Caco-2 (cell line): Measurements from ENCODE around the gene PI16. TPM values are rescaled to one million over a fixed set of nuclear protein-coding genes. Genes with fewer than 3 reads are reported as not detected.

ENCODE experiments used
- BruUV-seq: library from RNA; stranded (reverse); fragments of 400-500 nt; replicated peaks from 2 replicates; lab custom pipeline; 2021; lab: Mats Ljungman, UMichigan
- CTCF ChIA-PET: fragments of 300-600 bp; sonication (Branson Sonifier 250); formaldehyde crosslinking; loops from one replicate; lab custom pipeline; 2022; ENCODE audit warnings: antibody characterized with exemption; lab: Charles Lee
- POLR2A ChIA-PET: fragments of 300-600 bp; sonication (Branson Sonifier 250); formaldehyde crosslinking; loops from one replicate; lab custom pipeline; 2022; ENCODE audit warnings: antibody characterized with exemption; lab: Charles Lee
- DNase-seq, 2 experiments: peaks; one replicate each; pipeline versions ENCODE4 v3.0.0 to v3.0.0-alpha.2; 2020 to 2022
- H3K27me3 ChIP-seq: replicated peaks from 2 replicates; pipeline ENCODE4 v1.6.0; 2011; ENCODE audit warnings: low read length; ENCODE audit not compliant: control insufficient read depth, insufficient read depth
- H3K36me3 ChIP-seq: 2 replicates; pipeline ENCODE4 v1.5.1; 2011; ENCODE audit warnings: low read length; ENCODE audit not compliant: control insufficient read depth, insufficient read depth
- H3K4me1 ChIP-seq: fragments of 250-450 bp; sonication (Bioruptor Pico); 2 replicates; pipeline ENCODE4 v1.5.1; 2020; ENCODE audit warnings: mild to moderate bottlenecking
- H3K4me3 ChIP-seq: 2 replicates; pipeline ENCODE4 v1.5.1; 2011; ENCODE audit warnings: low read depth, mild to moderate bottlenecking, control low read depth, low read length
- H3K9me3 ChIP-seq: fragments of 250-450 bp; sonication (Bioruptor Pico); 2 replicates; pipeline ENCODE4 v1.5.1; 2020; ENCODE audit warnings: mild to moderate bottlenecking, moderate library complexity
- H3K27ac Mint-ChIP-seq: one replicate; pipeline ENCODE4 v1.8.0; 2022; ENCODE audit warnings: mixed read lengths; ENCODE audit not compliant: unreplicated experiment
- H3K27me3 Mint-ChIP-seq: one replicate; pipeline ENCODE4 v1.8.0; 2022; ENCODE audit warnings: mixed read lengths; ENCODE audit not compliant: insufficient read depth, unreplicated experiment
- H3K36me3 Mint-ChIP-seq: one replicate; pipeline ENCODE4 v1.8.0; 2022; ENCODE audit warnings: mild to moderate bottlenecking, mixed read lengths; ENCODE audit not compliant: insufficient read depth, unreplicated experiment
- H3K4me1 Mint-ChIP-seq: one replicate; pipeline ENCODE4 v1.8.0; 2022; ENCODE audit warnings: low read depth, mixed read lengths; ENCODE audit not compliant: unreplicated experiment
- H3K4me3 Mint-ChIP-seq: one replicate; pipeline ENCODE4 v1.8.0; 2022; ENCODE audit warnings: mild to moderate bottlenecking, moderate library complexity, mixed read lengths; ENCODE audit not compliant: unreplicated experiment
- H3K9me3 Mint-ChIP-seq: one replicate; pipeline ENCODE4 v1.8.0; 2022; ENCODE audit warnings: mixed read lengths; ENCODE audit not compliant: unreplicated experiment
- CTCF ChIP-seq, 2 experiments: fragments of 200-600 bp in 1 of 2; IDR thresholded peaks; 1 replicate in 1 of 2; 2 replicates in 1 of 2; pipeline versions ENCODE4 v1.5.1 to v1.8.0; 2011 to 2022; ENCODE audit warnings: antibody characterized with exemption in 1 of 2, control low read depth in 1 of 2, inconsistent platforms in 1 of 2, low read depth in 1 of 2, low read length in 1 of 2, mild to moderate bottlenecking in 1 of 2, moderate library complexity in 1 of 2; ENCODE audit not compliant: insufficient read depth in 1 of 2, severe bottlenecking in 1 of 2, unreplicated experiment in 1 of 2
- intact Hi-C: fragments of 100-400 bp; cut with micrococcal nuclease; formaldehyde crosslinking; loops from one replicate; pipeline ENCODE4 v1.10.0; 2022; ENCODE audit not compliant: unreplicated experiment
- total RNA-seq: library from RNA; stranded (reverse); gene quantifications from 2 replicates; pipeline ENCODE4 v1.2.3, GENCODE V29; 2022

Gene PI16
- total RNA-seq, 1 experiment from 2014 or later = not detected

GRCh38 chr6:36973647-36974046, 19.1 kb downstream of the PI16 start:
- no peak for DNase-seq
- Histone ChIP-seq H3K27me3 (no peaks in the 10 kb centered on the region), H3K4me1 (no peaks in the 10 kb centered on the region), H3K36me3 (peaks cover 6% of the 10 kb centered on the region), H3K9me3 (no peaks in the 10 kb centered on the region), H3K4me3 (no peak overlapping the region)
- Mint-ChIP-seq H3K4me1 (no peaks in the 10 kb centered on the region), H3K36me3 (peaks cover 57% of the 10 kb centered on the region), H3K4me3 (no peak overlapping the region), H3K27ac (no peak overlapping the region), H3K27me3 (no peaks in the 10 kb centered on the region), H3K9me3 (no peaks in the 10 kb centered on the region)
- no peak for TF ChIP-seq CTCF (IDR thresholded peaks at IDR 0.05; ENCODE audit: insufficient read depth in 1 of 2, low read depth in 1 of 2, low read length in 1 of 2, severe bottlenecking in 1 of 2, unreplicated experiment in 1 of 2)
- no TSS peak for BruUV-seq
- intact Hi-C loops = no loop called here
- ChIA-PET POLR2A (no interaction called here), CTCF (no interaction called here)

GRCh38 chr6:36975231-36976006, 20.9 kb downstream of the PI16 start:
- H3K36me3 Mint-ChIP-seq = peaks cover 65% of the 10 kb centered on the region
- H3K9me3 Mint-ChIP-seq = no peaks in the 10 kb centered on the region
- no peak overlapping the region for H3K27ac Mint-ChIP-seq
- no peak for DNase-seq
- no peak overlapping the region for H3K4me3 Mint-ChIP-seq
- no peak for TF ChIP-seq CTCF (IDR thresholded peaks at IDR 0.05; ENCODE audit: insufficient read depth in 1 of 2, low read depth in 1 of 2, low read length in 1 of 2, severe bottlenecking in 1 of 2, unreplicated experiment in 1 of 2)
- no peaks in the 10 kb centered on the region for H3K4me1 ChIP-seq
- H3K9me3 ChIP-seq = no peaks in the 10 kb centered on the region
- H3K4me1 Mint-ChIP-seq = no peaks in the 10 kb centered on the region
- intact Hi-C loops = loop anchor here (5.0 kb wide), 1 partner anchor 42 kb away; no protein-coding TSS in a partner anchor
- no TSS peak for BruUV-seq
- H3K36me3 ChIP-seq = peaks cover 6% of the 10 kb centered on the region
- no peaks in the 10 kb centered on the region for H3K27me3 Mint-ChIP-seq
- POLR2A ChIA-PET = no interaction called here
- H3K27me3 ChIP-seq = no peaks in the 10 kb centered on the region
- CTCF ChIA-PET = interaction anchor here (1.1 kb wide), 1 partner anchor 237 kb away, joined by 3 read pairs; no protein-coding TSS in a partner anchor
- H3K4me3 ChIP-seq = no peak overlapping the region

- no TSS peak for BruUV-seq
- POLR2A ChIA-PET = no interaction called here
- H3K27me3 ChIP-seq = no peaks in the 10 kb centered on the region
- H3K27ac Mint-ChIP-seq = no peak overlapping the region
- H3K4me3 Mint-ChIP-seq = no peak overlapping the region
- intact Hi-C loops = loop anchor here (5.0 kb wide), 1 partner anchor 41 kb away; no protein-coding TSS in a partner anchor
- H3K4me1 ChIP-seq = no peaks in the 10 kb centered on the region
- H3K27me3 Mint-ChIP-seq = no peaks in the 10 kb centered on the region
- no peak overlapping the region for H3K4me3 ChIP-seq
- H3K9me3 Mint-ChIP-seq = no peaks in the 10 kb centered on the region
- H3K36me3 ChIP-seq = peaks cover 8% of the 10 kb centered on the region
- H3K4me1 Mint-ChIP-seq = no peaks in the 10 kb centered on the region
- CTCF ChIA-PET = interaction anchor here (1.1 kb wide), 1 partner anchor 236 kb away, joined by 3 read pairs; no protein-coding TSS in a partner anchor
- no peaks in the 10 kb centered on the region for H3K9me3 ChIP-seq
- H3K36me3 Mint-ChIP-seq = peaks cover 71% of the 10 kb centered on the region
- no peak for TF ChIP-seq CTCF (IDR thresholded peaks at IDR 0.05; ENCODE audit: insufficient read depth in 1 of 2, low read depth in 1 of 2, low read length in 1 of 2, severe bottlenecking in 1 of 2, unreplicated experiment in 1 of 2)
- no peak for DNase-seq
Observed at GRCh38 chr6:36976007-36976264, 21.4 kb downstream of the PI16 start.
